Measurements from ENCODE around the gene SLC26A8.
A peak's percentile ranks its signal among the peaks of the same experiment; 100 is the strongest.
"Not testable (repeated sequence)": the region's sequence is repeated elsewhere in the genome, so short reads cannot be mapped to it uniquely, and the experiment has no call there.

SLC26A8 gene

GRCh38 chr6:35941170-35941569 lies 83.3 kb downstream of the SLC26A8 start:
- not testable (repeated sequence) for DNase-seq (ENCODE audit: low read depth)

GRCh38 chr6:35940014-35940413 lies 84.4 kb downstream of the SLC26A8 start:
- not testable (repeated sequence) for DNase-seq (ENCODE audit: low read depth)

- not testable (repeated sequence) for DNase-seq (ENCODE audit: low read depth)
Measured at GRCh38 chr6:35939259-35939658, 85.2 kb downstream of the SLC26A8 start.

- DNase-seq (ENCODE audit: low read depth) = no peak
Measured at GRCh38 chr6:35936681-35937359, 87.6 kb downstream of the SLC26A8 start.

- DNase-seq (ENCODE audit: low read depth) = no peak
Measured at GRCh38 chr6:35935469-35935868, 89.0 kb downstream of the SLC26A8 start.

- DNase-seq (ENCODE audit: low read depth) = no peak
Measured at GRCh38 chr6:35933844-35934243, 90.6 kb downstream of the SLC26A8 start.

GRCh38 chr6:35931873-35932272 lies 92.6 kb downstream of the SLC26A8 start:
- DNase-seq (ENCODE audit: low read depth) = not testable (repeated sequence)

GRCh38 chr6:35931120-35931561 lies 93.3 kb downstream of the SLC26A8 start:
- no peak for DNase-seq (ENCODE audit: low read depth)

GRCh38 chr6:35929601-35930000 lies 94.8 kb downstream of the SLC26A8 start:
- DNase-seq (ENCODE audit: low read depth) = no peak

GRCh38 chr6:35926509-35927215 lies 97.8 kb downstream of the SLC26A8 start:
- DNase-seq (ENCODE audit: low read depth) = no peak

- no peak for DNase-seq (ENCODE audit: low read depth)
Measured at GRCh38 chr6:35925961-35926360, 98.5 kb downstream of the SLC26A8 start.

GRCh38 chr6:35924146-35924545 lies 100.3 kb downstream of the SLC26A8 start:
- DNase-seq (ENCODE audit: low read depth) = no peak

GRCh38 chr6:35922139-35922554 lies 102.3 kb downstream of the SLC26A8 start:
- DNase-seq (ENCODE audit: low read depth) = no peak

GRCh38 chr6:35920793-35921732 lies 103.4 kb downstream of the SLC26A8 start, which contains the start of gene SRPK1:
Gene SRPK1, minus strand, starts transcription at chr6:35921098. Its CDS starts 42 bp downstream, at chr6:35921056.
- peak; percentile 69 for DNase-seq (ENCODE audit: low read depth)

- peak; percentile 28 for DNase-seq (ENCODE audit: low read depth)
Measured at GRCh38 chr6:35919827-35920751, 104.4 kb downstream of the SLC26A8 start.

- no peak for DNase-seq (ENCODE audit: low read depth)
Measured at GRCh38 chr6:35919085-35919826, 105.2 kb downstream of the SLC26A8 start.

- DNase-seq (ENCODE audit: low read depth) = not testable (repeated sequence)
Measured at GRCh38 chr6:35916893-35917292, 107.5 kb downstream of the SLC26A8 start.

GRCh38 chr6:35916056-35916455 lies 108.4 kb downstream of the SLC26A8 start:
- DNase-seq (ENCODE audit: low read depth) = no peak

GRCh38 chr6:35914536-35914935 lies 109.9 kb downstream of the SLC26A8 start:
- DNase-seq (ENCODE audit: low read depth) = no peak

- DNase-seq (ENCODE audit: low read depth) = no peak
Measured at GRCh38 chr6:35911871-35912653, 112.4 kb downstream of the SLC26A8 start.

Data from stimulated activated CD8-positive, alpha-beta memory T cell treated with anti-CD3 and anti-CD28 coated beads, Interleukin-15, amount 100 ng/mL, for 1 hour (primary cell).